ENCODE measurements around the gene AP1B1.
"Not testable (repeated sequence)": the region's sequence is repeated elsewhere in the genome, so short reads cannot be mapped to it uniquely, and the experiment has no call there.

Gene AP1B1

DNA sequence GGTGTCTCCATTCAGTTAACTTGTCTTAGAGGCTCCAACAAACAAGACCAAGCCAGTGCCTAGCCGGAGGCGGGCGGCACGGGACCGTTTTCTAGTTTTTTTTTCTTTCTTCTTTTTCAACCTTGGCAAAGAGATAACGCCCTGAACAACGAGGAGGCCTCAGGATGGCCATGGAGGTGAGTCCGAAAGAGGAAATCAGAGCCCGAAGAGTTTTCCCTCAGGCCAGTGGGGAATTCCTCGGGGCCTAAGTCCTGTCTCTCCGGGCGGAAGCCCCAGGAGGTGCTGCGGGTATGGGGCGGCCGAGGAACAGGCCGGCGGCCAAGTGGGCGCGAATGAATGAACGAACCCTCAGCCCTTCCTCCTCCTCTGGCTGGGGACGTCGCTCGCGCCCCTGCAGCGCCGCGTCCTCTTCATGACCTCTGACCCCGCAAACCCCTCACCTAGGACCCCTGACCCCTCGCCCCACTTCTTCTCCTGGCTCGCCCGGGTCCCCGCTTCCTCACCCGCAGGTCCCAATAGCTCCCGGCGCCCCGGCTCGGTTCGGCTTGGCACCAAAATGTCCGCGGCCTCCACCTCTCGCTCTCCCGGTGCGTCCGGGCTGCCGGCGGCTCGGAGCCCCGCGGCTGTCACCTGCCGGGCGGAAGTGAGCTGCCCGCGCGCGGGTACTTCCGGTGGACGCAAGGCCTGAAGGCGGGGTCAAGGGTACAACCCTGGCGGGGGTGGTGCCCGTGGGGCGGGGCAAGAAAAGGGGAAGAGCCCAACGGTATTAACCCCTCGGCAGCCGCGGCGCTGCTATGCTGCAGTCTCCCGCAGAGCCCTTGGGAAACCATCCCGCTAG is at the start of gene AP1B1:
AP1B1 (minus strand) TSS at position 650 of the 838 bp plus-strand sequence. CDS start 21,327 bp downstream, outside the sequence.
- DNase-seq = peak; percentile 93

DNA sequence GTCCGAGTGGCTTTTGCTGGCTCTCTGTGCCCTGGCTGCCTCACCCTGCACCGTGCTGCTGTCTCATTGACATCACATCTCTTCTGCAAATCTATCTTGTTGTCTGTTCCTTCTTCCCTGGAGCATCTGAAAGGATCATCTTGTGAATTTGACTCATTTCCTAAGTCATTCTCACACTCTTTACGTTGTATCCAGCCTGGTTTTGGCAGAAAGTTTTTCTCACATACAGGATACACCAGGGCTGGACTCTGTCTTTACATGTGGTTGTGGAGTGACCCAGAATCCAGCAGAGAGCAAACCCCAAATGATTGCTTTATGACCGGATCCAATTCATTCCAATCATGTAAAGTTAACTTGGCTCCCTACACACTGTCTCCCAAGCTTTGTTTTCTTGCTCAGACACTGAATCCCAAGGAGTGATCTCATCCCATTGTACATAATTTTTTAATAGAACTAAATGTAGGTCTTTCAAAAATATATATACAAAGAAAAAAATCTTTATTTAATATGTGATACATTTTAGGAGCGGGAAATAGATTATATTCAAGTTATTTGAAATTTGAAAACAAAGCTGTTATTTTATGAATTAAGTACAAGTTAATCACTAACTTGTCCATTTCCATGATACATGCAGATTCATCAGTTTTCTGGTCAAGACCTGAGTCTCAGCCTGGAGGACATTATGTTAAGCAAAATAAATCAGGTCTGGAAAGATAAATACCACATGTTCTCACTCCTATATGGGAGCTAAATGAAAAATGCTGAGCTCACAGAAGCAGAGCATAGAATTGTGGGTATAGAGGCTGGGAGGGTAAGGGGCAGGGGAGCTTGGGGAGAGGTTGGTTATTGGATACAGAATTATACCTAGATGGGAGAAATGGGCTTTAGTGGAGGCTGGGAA is 47.1 kb upstream of the AP1B1 start:
- no peak for DNase-seq

DNA sequence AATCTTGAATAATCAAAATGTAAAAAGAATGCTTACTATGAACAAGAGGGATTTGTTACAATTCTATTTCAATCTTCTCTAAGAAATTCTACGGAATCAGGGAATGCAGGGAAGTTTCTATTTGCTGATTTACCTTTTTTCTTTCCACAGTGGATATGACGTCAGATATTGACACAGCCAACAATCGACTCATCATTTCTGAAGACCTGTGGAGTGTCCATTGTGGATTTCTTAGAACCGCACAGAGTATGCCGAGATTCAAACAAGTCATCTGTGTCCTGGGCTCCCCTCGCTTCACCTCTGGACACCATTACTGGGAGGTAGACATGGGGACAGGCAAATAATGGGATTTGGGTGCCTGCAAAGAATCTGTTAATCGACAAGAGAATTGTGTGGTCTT is 45.9 kb upstream of the AP1B1 start:
- DNase-seq = no peak

DNA sequence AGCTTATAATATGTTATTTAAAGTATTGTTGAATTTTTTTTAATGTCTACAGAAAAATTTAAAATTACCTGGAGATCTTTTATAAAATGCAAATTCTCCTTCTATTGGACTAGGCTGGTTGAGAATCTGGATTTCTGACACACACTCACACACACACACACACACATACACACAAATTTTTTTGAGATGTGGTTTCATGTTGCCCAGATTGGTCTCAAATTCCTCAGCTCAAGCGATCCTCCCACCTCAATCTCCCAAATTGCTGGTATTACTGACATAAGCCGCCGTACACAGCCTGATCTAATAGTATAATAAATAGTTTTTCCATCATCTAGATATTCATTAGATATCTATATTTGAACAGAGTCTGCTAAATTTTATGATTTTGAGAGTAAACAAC is 45.5 kb upstream of the AP1B1 start:
- DNase-seq = no peak

DNA sequence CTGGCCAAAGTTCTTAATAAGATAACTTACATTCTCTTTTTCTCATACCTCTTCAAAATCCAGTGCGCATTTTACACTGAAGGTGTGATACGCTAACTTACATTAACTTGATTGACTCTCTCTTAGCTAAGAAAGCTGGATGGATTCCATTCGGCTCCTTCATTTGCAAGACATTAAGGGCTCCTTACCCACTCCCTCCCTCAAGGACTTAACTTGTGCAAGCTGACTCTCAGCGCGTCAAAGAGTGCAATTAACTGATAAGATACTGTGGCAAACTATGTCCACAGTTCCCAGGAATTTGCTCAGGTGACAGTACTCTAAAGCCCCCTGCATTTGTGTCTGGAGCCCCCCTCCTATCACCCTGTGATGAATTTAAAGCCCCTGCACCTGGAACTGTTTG is 43.6 kb upstream of the AP1B1 start:
- no peak for DNase-seq

DNA sequence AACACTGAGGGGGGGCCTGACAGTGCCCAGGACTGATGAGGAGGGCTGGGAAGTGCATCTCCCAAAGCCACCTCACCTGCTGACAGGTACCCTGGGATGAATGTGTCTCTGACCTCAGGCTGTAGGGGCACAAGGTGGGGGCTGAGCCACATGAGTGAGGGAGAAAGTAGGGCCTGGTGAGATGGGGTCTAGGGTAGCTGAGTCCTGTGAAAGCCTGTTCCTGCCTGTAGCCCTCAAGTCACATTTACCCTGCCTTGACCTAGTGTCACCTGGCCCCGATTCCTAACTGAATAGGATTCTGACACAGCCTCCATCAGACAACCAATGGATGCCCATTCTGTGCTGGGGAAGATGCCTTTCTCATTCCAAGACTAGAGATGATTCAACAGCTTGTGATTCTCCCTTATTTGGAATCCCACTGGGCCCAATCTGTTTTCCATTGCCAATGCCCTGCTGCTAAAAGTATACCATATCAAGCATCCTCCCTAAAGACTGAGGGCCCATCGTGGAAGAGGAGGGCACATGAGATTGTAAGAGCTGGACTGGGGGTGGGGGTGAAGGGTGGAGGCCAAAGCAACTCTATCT is 38.9 kb upstream of the AP1B1 start:
- DNase-seq = no peak

DNA sequence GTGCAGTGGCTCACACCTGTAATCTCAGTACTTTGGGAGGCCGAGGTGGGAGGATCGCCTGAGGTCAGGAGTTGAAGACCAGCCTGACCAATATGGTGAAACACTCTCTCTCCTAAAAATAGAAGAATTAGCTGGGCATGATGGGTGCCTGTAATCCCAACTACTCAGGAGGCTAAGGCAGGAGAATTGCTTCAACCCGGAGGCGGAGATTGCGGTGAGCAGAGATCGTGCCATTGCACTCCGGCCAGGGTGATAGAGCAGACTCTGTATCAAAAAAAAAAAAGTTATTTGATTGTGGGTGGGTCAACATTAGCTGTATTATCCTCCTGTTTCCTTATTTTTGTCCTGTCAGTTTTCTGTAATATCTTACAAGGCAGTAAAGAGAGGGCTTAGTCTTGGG is 38.1 kb upstream of the AP1B1 start:
- no peak for DNase-seq

DNA sequence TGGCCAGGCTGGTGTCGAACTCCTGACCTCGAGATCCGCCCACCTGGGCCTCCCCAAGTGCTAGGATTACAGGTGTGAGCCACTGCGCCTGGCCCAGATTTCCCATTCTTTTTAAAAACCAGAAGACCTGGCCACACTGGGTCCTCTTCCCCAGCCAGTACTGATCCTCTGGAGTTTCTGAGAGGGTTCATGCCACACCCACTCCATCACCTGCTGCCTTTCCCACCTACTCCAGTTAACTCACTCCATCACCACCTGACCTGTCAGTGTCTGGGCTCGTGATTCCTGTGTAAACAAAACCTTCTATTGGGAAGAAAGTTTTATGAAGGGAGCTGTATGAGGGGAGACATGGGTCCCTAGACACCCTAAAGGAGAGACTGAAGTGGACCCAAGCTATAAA is 30.3 kb upstream of the AP1B1 start:
- DNase-seq = not testable (repeated sequence)

DNA sequence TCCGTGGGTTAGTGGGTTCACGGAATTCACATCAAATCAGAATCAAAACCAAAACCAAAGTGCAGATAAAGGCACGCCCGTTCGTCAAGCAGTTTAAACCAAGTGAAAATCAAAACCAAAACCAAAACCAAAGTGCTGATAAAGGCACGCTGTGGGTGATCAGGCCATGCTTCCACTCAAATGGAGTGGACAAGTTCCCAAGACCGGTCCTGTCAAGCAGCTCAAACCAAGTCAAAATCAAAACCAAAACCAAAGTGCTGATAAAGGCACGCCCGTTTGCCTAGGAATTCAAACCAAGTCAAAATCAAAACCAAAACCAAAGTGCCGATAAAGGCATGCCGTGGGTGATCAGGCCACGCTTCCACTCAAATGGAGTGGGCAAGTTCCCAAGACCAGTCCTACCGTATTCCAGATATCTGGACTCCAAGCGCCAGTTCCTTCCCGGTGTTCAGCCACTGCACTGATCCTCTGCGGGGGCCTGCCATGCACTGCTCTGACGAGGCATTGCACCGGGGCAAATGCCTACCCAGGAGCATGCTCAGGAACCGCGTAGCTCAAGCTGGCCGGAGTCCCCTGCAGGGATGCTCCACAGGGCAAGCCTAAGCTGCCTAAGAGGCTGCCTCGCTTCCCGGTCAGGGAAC is 26.7 kb upstream of the AP1B1 start:
- not testable (repeated sequence) for DNase-seq

DNA sequence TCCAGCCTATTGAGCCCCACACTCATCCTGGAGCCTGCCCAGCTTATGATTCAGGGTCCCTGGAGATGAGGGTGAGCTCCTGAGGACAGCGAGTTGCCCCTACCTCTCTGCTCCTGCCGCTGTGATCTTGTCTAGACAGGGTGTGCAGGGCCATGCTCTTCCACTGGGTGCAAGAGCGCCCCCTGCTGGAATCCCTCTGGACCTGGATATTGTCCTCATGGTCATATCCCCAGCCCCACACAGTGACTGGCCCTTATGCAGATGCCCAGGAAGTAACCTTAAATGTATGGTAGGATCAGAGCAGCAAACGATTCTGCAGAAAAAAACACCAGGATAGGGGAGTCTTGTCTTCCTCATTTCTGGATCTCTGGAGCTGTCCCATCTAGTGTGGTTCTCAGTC is 24.4 kb upstream of the AP1B1 start:
- not testable (repeated sequence) for DNase-seq

DNA sequence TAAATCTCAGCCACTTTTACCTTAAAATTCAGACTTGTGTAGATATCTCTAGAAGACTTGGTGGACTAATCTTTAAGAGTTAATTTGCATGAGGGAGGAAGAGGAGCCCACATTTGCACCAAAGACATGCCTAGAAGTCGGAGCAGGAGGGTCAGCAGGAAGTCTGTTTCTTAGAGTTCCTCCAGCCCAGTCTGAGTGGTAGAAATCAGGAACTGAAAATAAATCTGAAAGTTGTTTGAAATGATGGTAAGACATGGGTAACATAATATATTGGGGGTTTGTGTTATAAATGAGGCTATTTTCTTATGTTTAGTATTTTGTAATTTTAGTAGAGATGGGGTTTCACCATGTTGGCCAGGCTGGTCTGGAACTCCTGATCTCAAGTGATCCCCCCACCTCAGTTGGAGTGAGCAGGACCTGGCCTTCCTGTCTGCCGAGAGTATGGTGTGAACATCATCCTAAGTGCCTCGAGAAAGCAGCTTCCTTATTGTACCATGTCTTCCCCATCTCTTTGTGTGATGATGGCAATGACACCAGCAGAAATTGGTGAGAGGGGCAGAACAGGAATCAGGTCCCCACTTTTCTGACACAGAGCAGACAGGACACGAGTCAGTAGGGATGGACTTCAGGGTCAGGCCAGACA is 23.3 kb upstream of the AP1B1 start:
- not testable (repeated sequence) for DNase-seq

DNA sequence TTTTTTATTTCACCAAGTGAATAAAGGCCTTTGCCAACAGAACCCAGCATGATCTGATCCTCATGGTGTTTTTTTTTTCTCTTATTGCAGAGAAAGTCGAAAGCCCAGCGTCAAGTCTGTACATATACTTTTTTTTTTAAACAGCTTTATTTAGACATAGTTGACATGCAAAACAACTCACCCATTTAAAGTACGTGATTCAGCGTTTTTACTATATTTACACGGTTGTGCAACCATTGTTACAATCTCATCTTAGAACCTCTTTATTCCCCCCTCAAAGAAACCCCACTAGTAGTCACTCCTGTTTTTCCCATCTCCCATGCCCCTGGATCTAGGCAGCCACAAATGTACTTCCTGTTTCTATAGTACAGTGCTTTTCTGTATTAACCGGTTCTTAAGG is 20.6 kb upstream of the AP1B1 start:
- no peak for DNase-seq

DNA sequence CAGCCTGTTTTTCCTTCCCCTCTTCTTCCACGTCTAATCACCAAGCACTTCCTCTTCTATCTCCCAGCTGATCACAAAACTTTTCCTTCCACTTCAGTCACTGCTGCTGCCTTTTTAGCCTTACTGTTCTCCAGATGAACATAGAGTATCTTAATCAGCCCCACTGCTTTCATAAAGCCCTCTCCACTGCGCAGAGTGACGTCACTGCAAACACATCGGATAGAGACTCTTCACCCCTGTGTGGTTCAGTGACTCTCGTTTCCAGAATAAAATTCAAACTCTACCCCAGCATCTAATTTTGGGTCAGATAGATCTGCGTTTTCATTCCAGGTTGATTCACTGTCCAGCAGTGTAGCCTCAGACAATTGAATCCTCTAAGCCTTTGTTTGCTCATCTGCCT is 13.2 kb upstream of the AP1B1 start:
- not testable (repeated sequence) for DNase-seq

DNA sequence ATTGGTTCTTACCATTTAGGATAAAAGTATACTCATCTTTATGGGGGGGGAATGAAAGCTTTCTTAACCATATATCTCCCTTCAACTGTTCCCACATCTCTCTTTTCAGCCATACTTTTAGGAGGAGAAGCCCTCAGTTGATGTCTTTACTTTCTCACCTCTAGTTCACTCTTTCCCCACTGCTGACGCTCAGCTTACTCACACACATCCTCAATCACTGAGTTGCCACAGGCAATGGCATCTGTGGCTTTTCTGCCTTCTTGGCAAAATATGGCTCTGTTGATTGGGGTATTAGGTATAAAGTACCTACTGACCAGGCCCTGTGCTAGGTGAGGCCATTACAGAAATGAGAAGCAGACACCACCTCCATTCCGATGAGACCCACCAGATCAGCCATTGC is 12.2 kb upstream of the AP1B1 start:
- DNase-seq = no peak

DNA sequence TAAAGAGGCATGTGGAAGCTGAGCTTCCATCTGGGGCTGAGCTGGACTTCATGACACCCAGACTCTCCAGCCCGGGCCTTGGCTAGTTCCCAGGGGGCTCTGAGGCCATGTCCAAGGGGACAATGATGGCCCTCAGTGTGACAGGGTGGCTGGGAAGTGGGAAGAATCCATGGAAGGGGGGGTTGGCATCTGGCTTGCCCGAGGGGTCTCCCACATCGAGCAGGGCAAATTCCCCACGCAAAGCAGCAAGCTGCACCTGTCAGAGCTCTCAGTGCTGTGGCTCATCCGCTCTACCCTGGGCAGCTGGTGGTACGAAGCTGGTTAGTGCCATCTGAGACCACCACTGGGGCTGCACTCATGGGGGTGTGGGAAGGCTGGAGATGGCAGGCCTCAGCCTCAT is 9.4 kb upstream of the AP1B1 start:
- no peak for DNase-seq

DNA sequence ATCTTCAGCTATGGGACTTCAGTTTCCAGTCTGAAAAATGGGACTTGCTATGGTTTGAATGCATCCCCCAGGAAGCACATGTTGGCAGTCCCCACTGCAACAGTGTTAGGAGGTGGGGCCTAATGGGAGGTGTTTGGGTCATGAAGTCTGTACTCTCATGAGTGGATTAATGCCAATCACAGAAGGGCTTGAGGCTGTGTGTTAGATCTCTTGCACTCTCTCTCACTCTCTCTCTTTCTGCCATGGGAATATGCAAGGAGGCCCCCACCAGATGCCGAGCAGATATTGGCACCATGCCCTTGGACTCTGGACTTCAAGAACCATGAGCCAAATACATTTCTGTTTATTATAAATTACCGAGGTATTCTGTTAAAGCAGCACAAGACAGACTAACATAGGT is 7.8 kb upstream of the AP1B1 start:
- no peak for DNase-seq

DNA sequence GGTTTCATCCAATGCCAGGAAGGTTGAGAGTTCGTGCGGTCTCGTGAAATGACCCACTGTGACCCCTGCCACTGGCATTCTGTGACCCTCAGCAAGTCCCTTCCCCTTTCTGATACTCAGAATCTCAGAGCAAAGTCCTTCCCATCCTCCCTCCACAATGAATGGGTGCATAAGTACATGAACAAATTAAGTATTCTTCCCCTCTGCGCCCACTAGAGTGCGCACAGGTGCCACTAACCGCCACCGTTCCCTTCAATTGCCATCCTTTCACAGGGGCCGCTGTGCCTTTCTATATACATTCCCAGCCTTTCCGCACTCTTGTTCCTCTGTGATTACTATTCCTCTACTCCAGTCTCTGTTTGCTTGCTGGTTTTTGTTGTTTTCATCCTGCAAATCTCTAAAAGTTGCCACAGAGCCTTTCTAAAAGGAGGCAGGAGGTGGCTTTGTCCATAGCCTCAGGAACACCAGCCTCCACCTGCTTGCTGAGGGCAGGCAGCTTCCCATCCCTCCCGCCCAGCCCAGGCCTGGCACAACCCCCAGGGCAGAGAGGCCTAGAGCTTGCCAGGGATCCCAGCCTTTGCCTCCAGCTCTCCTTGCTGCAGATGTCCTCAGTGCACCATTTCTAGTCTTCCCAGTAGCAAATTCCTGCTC is 6.7 kb upstream of the AP1B1 start:
- peak; percentile 84 for DNase-seq

DNA sequence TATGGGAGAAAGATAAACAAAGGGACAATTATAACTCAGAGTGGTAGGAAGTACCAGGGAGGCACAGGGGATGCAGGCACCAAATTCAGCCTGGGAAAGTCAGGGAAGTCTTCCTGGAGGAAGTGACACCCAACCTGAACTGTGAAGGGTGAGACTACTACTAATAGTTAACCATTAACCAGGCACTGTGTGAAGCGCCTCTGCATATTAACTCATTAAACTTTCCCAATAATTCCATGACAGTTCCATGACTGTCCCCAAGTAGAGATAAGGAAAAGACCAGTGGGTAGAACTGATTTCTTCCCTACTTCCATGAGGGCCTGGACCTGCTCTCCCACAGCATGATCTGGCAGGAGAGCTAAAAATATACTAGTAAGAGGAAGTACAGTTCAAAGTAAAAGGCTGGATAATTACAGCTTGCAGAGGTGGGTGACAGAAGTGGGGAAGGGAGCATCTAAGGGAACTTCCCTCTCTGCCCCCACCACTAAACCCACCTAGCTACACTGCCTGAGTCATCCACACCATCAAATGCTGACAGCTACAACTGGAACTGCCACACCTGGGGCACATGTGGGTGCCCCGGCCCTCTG is 4.7 kb upstream of the AP1B1 start:
- no peak for DNase-seq

DNA sequence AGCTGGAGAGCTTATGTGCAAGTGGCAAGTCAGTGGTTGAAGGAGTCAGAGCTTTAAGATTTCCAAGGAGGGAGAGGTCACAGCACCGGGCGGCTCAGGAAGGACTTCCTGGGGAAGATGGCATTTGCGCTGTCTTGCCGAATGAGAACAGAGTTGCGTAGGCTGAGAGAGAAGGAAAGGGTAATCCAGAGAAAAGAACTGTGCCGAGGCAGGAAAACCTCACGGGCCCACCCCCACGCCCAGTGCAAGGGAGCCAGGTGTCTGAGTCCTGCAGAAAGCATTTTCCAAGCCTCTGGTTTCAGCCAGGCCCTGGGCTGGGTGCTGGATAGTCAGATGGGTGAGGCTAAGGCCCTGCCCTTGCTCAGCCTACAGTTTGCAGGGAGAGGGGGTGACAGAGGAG is 3.2 kb upstream of the AP1B1 start:
- no peak for DNase-seq

DNA sequence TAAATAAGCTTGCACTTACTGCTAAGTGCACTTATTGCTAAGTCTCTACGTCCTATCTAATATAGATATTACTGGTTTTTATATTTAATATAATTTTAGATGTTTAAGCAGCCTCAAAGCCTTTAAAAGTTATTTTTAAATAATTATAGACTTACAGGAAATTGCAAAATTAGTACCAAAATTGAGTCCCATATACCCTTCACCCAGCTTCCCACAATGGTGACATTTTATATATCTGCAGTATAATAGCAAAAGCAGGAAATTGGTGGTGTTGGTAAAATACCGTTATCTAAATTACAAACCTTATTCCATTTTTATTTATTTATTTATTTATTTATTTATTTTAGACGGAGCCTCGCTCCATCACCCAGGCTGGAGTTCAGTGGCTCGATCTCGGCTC is 1.9 kb upstream of the AP1B1 start:
- no peak for DNase-seq

DNA sequence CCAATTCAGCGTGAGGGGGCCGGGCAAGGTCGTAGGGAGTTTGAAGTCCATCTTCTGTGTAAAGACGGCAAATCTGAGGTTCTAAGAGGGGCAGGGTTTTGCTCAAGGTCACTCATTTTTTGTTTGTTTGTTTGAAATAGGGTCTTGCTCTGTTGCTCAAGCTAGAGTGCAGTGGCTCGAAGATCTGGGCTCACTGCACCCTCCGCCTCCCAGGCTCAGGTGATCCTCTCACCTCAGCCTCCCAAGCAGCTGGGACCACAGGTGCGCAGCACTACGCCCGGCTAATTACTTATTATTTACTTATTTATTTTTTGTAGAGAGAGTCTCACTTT is 355 bp upstream of the AP1B1 start:
- no peak for DNase-seq

DNA sequence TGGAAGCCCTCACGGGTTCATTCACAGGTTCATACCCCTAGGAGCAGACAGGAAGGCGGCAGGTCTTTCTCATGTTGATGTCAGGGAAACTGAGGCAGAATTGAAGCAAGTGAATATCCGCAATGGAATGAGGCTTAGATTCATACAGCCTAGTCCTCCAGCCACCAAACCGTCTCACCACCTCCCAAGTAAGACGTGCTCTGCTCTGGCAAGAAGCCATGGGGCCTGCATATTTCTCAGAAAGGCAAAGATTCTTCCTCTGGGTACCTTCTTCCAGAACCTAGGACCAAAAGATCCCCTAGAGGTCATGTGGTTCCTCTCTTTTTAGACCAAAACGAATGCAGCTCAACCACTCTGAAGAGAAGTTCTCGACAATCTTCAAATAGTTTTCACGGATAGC is 1.7 kb downstream of the AP1B1 start:
- DNase-seq = no peak

Measured in NCI-H1092 treated with DMSO at 0.1 percent for 48 hours (cell line).